ENCODE measurements around the gene TTC28.

Gene TTC28

DNA sequence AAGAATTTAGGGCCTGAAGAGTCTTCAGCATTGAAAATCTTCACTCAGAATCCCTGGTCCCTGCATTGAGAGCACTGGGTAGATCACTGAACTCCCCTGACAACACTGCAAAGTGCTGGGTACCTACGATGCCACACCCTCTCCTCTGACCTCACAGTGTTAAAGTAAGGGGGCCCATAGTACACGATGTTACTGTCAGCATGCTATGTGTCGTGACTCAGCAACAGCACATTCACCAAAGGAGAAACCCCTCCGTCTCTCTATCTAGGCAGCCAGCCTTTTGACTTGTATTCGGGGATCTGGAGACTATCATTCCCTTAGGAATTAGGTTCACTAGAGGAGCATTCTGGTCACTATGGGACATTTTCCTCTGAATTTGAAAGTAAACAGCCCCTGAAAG lies 693.2 kb downstream of the TTC28 start:
- CTCF ChIA-PET: no interaction called here

GRCh38 chr22:27985323-27986275 lies 694.0 kb downstream of the TTC28 start:
- TF ChIP-seq, protein P1, sequence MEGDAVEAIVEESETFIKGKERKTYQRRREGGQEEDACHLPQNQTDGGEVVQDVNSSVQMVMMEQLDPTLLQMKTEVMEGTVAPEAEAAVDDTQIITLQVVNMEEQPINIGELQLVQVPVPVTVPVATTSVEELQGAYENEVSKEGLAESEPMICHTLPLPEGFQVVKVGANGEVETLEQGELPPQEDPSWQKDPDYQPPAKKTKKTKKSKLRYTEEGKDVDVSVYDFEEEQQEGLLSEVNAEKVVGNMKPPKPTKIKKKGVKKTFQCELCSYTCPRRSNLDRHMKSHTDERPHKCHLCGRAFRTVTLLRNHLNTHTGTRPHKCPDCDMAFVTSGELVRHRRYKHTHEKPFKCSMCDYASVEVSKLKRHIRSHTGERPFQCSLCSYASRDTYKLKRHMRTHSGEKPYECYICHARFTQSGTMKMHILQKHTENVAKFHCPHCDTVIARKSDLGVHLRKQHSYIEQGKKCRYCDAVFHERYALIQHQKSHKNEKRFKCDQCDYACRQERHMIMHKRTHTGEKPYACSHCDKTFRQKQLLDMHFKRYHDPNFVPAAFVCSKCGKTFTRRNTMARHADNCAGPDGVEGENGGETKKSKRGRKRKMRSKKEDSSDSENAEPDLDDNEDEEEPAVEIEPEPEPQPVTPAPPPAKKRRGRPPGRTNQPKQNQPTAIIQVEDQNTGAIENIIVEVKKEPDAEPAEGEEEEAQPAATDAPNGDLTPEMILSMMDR (IDR thresholded peaks at IDR 0.05; ENCODE audit: insufficient read depth, low read length, missing control alignments): no peak
- H3K4me3 ChIP-seq (ENCODE audit: low read depth, low read length): no peak overlapping the region
- POLR2A ChIA-PET: no interaction called here
- CTCF ChIA-PET: no interaction called here
- no peak for DNase-seq (ENCODE audit: low read depth, low spot score)

More for the DNA sequence above, 693.2 kb downstream of the TTC28 start:
- H3K4me3 ChIP-seq (ENCODE audit: low read depth, low read length): no peak overlapping the region
- TF ChIP-seq, protein P1 (IDR thresholded peaks at IDR 0.05; ENCODE audit: insufficient read depth, low read length, missing control alignments): no peak
- no peak for DNase-seq (ENCODE audit: low read depth, low spot score)
- POLR2A ChIA-PET: no interaction called here

GRCh38 chr22:27984723-27985122 lies 694.9 kb downstream of the TTC28 start:
- ChIA-PET POLR2A (no interaction called here), CTCF (no interaction called here)
- TF ChIP-seq, protein P1 (IDR thresholded peaks at IDR 0.05; ENCODE audit: insufficient read depth, low read length, missing control alignments): no peak
- H3K4me3 ChIP-seq (ENCODE audit: low read depth, low read length): no peak overlapping the region
- DNase-seq (ENCODE audit: low read depth, low spot score): no peak

GRCh38 chr22:27984001-27984695 lies 695.5 kb downstream of the TTC28 start:
- TF ChIP-seq, protein P1 (IDR thresholded peaks at IDR 0.05; ENCODE audit: insufficient read depth, low read length, missing control alignments): no peak
- ChIA-PET POLR2A (interaction anchor here (0.6 kb wide), 1 partner anchor 1273 kb away, joined by 3 read pairs; no protein-coding TSS in a partner anchor), CTCF (interaction anchor here (1.6 kb wide), 1 partner anchor 97 kb away, joined by 9 read pairs; no protein-coding TSS in a partner anchor)
- no peak overlapping the region for H3K4me3 ChIP-seq (ENCODE audit: low read depth, low read length)
- DNase-seq (ENCODE audit: low read depth, low spot score): no peak

GRCh38 chr22:27983361-27983791 lies 696.3 kb downstream of the TTC28 start:
- DNase-seq (ENCODE audit: low read depth, low spot score): no peak
- ChIA-PET POLR2A (no interaction called here), CTCF (interaction anchor here (1.2 to 1.6 kb wide), 2 partner anchors 20 to 97 kb away, joined by 3 to 9 read pairs; no protein-coding TSS in a partner anchor)
- no peak overlapping the region for H3K4me3 ChIP-seq (ENCODE audit: low read depth, low read length)
- TF ChIP-seq, protein P1 (IDR thresholded peaks at IDR 0.05; ENCODE audit: insufficient read depth, low read length, missing control alignments): no peak

All from AG04449 (cell line).